Vagina (tissue), 2 donors: Measurements from ENCODE around the gene CAPZA1. TPM values are rescaled to one million over a fixed set of nuclear protein-coding genes. Genes with fewer than 3 reads are reported as not detected.

Source experiments
- DNase-seq, 2 donors: peaks; one replicate each; pipeline ENCODE4 v3.0.0-alpha.2; 2017; ENCODE audit errors: extremely low spot score in 2 of 2
- H3K27ac ChIP-seq: fragments of 200-600 bp; sonication (generic); one replicate; pipeline ENCODE4 v1.5.1; 2019
- H3K27me3 ChIP-seq: fragments of 200-600 bp; sonication (generic); one replicate; pipeline ENCODE4 v1.5.1; 2019
- H3K36me3 ChIP-seq, 2 donors: fragments of 200-600 bp; sonication (generic); one replicate each; pipeline ENCODE4 v1.5.1; 2017 to 2019
- H3K4me1 ChIP-seq: fragments of 200-600 bp; sonication (generic); one replicate; pipeline ENCODE4 v1.5.1; 2019
- H3K4me3 ChIP-seq, 2 donors: fragments of 200-600 bp; sonication (generic); 1 replicate in 1 of 2; 2 replicates in 1 of 2; pipeline ENCODE4 v1.5.1; 2016 to 2019
- H3K9me3 ChIP-seq: fragments of 200-600 bp; sonication (generic); one replicate; pipeline ENCODE4 v1.5.1; 2019
- POLR2A ChIP-seq, 2 donors: fragments of 450-650 bp; IDR thresholded peaks; one replicate each; pipeline ENCODE4 v1.6.1; 2017; ENCODE audit warnings: antibody characterized with exemption in 2 of 2, mild to moderate bottlenecking in 2 of 2, moderate library complexity in 2 of 2
- POLR2AphosphoS5 ChIP-seq, 2 donors: sonication (generic); formaldehyde crosslinking; IDR thresholded peaks; one replicate each; pipeline ENCODE4 v1.9.0; 2017; ENCODE audit warnings: antibody characterized with exemption in 2 of 2, mild to moderate bottlenecking in 2 of 2, low read depth in 1 of 2; ENCODE audit not compliant: insufficient read depth in 1 of 2
- intact Hi-C: fragments of 100-400 bp; cut with DNase I; formaldehyde crosslinking; loops from one replicate; pipeline ENCODE4 v1.15.1; 2023
- total RNA-seq: library from RNA; depleted of rRNA; stranded (reverse); fragments of >200 nt; gene quantifications from one replicate; pipeline ENCODE4 v1.2.3, GENCODE V29; 2016
- TF ChIP-seq, protein P1 (sequence below), 3 experiments: fragments of 450-650 bp in 2 of 3; fragments of 200-600 bp in 1 of 3; sonication (generic) in 1 of 3; IDR thresholded peaks; one replicate each; pipeline ENCODE4 v1.5.1; 2017 to 2019; ENCODE audit warnings: antibody characterized with exemption in 3 of 3, mild to moderate bottlenecking in 2 of 3, moderate library complexity in 2 of 3

CAPZA1 gene
- total RNA-seq, 1 donor from 2014 or later, result 126 TPM

- no peak for TF ChIP-seq POLR2A (IDR thresholded peaks at IDR 0.05)
- no peaks in the 10 kb centered on the region for H3K27me3 ChIP-seq
Observed at GRCh38 chr1:112685913-112686312, 66.3 kb downstream of the CAPZA1 start.

GRCh38 chr1:112686417-112686816 is 66.8 kb downstream of the CAPZA1 start:
- Histone ChIP-seq H3K4me1 (peaks cover 24% of the 10 kb centered on the region), H3K9me3 (no peaks in the 10 kb centered on the region), H3K27me3 (no peaks in the 10 kb centered on the region), H3K4me3 (no peak overlapping the region), H3K27ac (no peak overlapping the region), H3K36me3 (peaks cover 0 to 15% of the 10 kb centered on the region in 2 donors)
- no peak for DNase-seq
- intact Hi-C loops, result no loop called here
- no peak for TF ChIP-seq POLR2A (IDR thresholded peaks at IDR 0.05)
- TF ChIP-seq POLR2AphosphoS5 (IDR thresholded peaks at IDR 0.05; ENCODE audit: insufficient read depth in 1 of 2, low read depth in 1 of 2), result no peak
- TF ChIP-seq, protein P1, sequence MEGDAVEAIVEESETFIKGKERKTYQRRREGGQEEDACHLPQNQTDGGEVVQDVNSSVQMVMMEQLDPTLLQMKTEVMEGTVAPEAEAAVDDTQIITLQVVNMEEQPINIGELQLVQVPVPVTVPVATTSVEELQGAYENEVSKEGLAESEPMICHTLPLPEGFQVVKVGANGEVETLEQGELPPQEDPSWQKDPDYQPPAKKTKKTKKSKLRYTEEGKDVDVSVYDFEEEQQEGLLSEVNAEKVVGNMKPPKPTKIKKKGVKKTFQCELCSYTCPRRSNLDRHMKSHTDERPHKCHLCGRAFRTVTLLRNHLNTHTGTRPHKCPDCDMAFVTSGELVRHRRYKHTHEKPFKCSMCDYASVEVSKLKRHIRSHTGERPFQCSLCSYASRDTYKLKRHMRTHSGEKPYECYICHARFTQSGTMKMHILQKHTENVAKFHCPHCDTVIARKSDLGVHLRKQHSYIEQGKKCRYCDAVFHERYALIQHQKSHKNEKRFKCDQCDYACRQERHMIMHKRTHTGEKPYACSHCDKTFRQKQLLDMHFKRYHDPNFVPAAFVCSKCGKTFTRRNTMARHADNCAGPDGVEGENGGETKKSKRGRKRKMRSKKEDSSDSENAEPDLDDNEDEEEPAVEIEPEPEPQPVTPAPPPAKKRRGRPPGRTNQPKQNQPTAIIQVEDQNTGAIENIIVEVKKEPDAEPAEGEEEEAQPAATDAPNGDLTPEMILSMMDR (IDR thresholded peaks at IDR 0.05), result no peak

More at GRCh38 chr1:112685913-112686312, 66.3 kb downstream of the CAPZA1 start:
- Histone ChIP-seq H3K9me3 (no peaks in the 10 kb centered on the region), H3K4me1 (peaks cover 24% of the 10 kb centered on the region), H3K36me3 (peaks cover 0 to 13% of the 10 kb centered on the region in 2 donors), H3K27ac (no peak overlapping the region), H3K4me3 (no peak overlapping the region)
- intact Hi-C loops, result no loop called here
- DNase-seq, result no peak

DNA sequence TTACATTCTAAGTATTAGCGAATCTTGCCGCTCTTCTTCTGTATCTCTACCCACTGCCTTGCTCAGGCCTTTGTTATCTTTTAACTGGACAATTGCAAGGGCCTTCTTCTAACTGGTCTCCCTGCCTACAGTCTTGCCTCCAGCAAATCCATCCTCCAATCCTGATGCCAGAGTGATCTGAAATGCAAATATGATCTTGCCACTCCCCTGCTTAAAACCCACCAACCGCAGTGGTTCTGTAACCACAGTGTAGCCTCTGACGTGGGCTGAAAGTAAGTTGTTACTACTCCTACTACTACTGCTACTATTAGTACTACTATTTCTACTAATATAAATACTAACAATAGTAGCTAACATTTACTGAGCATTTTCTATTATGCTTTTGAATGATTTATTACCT is 67.2 kb downstream of the CAPZA1 start:
- peaks cover 0 to 19% of the 10 kb centered on the region in 2 donors for H3K36me3 ChIP-seq
- DNase-seq, result no peak
- H3K4me1 ChIP-seq, result peaks cover 24% of the 10 kb centered on the region
- no peak overlapping the region for H3K27ac ChIP-seq
- no peaks in the 10 kb centered on the region for H3K27me3 ChIP-seq
- intact Hi-C loops, result no loop called here
- TF ChIP-seq, protein P1 (IDR thresholded peaks at IDR 0.05), result no peak
- no peak for TF ChIP-seq POLR2AphosphoS5 (IDR thresholded peaks at IDR 0.05; ENCODE audit: insufficient read depth in 1 of 2, low read depth in 1 of 2)
- no peak for TF ChIP-seq POLR2A (IDR thresholded peaks at IDR 0.05)
- no peaks in the 10 kb centered on the region for H3K9me3 ChIP-seq
- H3K4me3 ChIP-seq, result no peak overlapping the region

GRCh38 chr1:112687361-112687760 is 67.7 kb downstream of the CAPZA1 start:
- no peak for TF ChIP-seq POLR2A (IDR thresholded peaks at IDR 0.05)
- peak in 1 of 2 donors; percentile 63 for TF ChIP-seq POLR2AphosphoS5 (IDR thresholded peaks at IDR 0.05; ENCODE audit: insufficient read depth in 1 of 2, low read depth in 1 of 2)
- TF ChIP-seq, protein P1 (IDR thresholded peaks at IDR 0.05), result no peak
- no peaks in the 10 kb centered on the region for H3K9me3 ChIP-seq
- H3K4me3 ChIP-seq, result no peak overlapping the region
- peaks cover 0 to 24% of the 10 kb centered on the region in 2 donors for H3K36me3 ChIP-seq
- peaks cover 24% of the 10 kb centered on the region for H3K4me1 ChIP-seq
- peak overlapping the region; percentile 39 for H3K27ac ChIP-seq
- H3K27me3 ChIP-seq, result no peaks in the 10 kb centered on the region
- intact Hi-C loops, result no loop called here
- DNase-seq, result no peak

DNA sequence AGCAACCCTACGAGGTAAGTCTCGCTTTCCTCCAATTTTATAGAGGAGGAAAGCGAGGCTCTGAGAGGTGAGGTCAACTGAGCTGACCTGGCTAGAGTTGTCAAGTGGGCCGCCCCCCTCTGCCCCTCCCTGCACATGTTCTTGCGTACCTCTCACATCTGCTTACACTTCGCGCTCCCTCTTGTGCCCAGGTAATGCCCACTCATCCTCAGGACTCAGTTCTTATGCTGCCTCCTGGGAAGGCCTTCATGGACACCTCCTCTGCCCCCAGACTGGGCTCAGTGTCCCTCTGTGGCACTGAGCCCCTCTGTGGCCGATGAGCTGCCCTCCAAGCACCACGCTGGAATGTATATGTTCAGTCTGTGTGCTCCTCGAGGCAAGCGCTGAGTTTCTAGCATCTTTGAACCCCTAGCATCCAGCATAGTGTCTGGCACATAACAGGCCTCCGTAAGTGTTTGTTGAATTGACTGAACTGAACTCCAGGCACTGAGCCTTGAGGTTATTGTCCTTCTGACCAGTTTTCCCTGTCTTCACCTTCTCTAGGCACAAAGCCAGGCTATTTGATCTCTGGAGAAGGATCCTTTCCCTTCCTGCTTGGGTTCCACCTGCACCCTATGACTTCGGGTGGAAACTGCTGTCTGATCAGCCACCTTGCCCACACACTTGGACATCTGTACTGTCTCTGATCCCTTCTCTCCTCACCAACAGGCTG is 68.3 kb downstream of the CAPZA1 start:
- intact Hi-C loops, result no loop called here
- DNase-seq, result no peak
- Histone ChIP-seq H3K36me3 (peaks cover 0 to 30% of the 10 kb centered on the region in 2 donors), H3K4me3 (no peak overlapping the region), H3K4me1 (peaks cover 24% of the 10 kb centered on the region), H3K9me3 (no peaks in the 10 kb centered on the region), H3K27ac (peak overlapping the region; percentile 39), H3K27me3 (no peaks in the 10 kb centered on the region)
- TF ChIP-seq POLR2AphosphoS5 (IDR thresholded peaks at IDR 0.05; ENCODE audit: insufficient read depth in 1 of 2, low read depth in 1 of 2) (no peak), POLR2A (IDR thresholded peaks at IDR 0.05) (no peak)
- TF ChIP-seq, protein P1 (IDR thresholded peaks at IDR 0.05), result no peak
